Jurkat, Clone E6-1 (cell line): Measurements from ENCODE around the gene POU3F3. TPM values are rescaled to one million over a fixed set of nuclear protein-coding genes. Genes with fewer than 3 reads are reported as not detected.

ENCODE experiments used
- DNase-seq: peaks from one replicate; pipeline ENCODE4 v3.0.0-alpha.2; 2011; ENCODE audit warnings: low read depth, low spot score
- H3K4me3 ChIP-seq: 2 replicates; pipeline ENCODE4 v1.5.1; 2011; ENCODE audit warnings: mild to moderate bottlenecking, low read length, control low read depth, moderate library complexity
- polyA plus RNA-seq: library from polyadenylated mRNA; unstranded; fragments of >200 nt; gene quantifications from one replicate; pipeline ENCODE4 v1.2.1, GENCODE V29; 2012; ENCODE audit warnings: missing spikeins; ENCODE audit not compliant: insufficient read length, insufficient read depth

The POU3F3 gene
- polyA plus RNA-seq = 0.76 TPM

DNA sequence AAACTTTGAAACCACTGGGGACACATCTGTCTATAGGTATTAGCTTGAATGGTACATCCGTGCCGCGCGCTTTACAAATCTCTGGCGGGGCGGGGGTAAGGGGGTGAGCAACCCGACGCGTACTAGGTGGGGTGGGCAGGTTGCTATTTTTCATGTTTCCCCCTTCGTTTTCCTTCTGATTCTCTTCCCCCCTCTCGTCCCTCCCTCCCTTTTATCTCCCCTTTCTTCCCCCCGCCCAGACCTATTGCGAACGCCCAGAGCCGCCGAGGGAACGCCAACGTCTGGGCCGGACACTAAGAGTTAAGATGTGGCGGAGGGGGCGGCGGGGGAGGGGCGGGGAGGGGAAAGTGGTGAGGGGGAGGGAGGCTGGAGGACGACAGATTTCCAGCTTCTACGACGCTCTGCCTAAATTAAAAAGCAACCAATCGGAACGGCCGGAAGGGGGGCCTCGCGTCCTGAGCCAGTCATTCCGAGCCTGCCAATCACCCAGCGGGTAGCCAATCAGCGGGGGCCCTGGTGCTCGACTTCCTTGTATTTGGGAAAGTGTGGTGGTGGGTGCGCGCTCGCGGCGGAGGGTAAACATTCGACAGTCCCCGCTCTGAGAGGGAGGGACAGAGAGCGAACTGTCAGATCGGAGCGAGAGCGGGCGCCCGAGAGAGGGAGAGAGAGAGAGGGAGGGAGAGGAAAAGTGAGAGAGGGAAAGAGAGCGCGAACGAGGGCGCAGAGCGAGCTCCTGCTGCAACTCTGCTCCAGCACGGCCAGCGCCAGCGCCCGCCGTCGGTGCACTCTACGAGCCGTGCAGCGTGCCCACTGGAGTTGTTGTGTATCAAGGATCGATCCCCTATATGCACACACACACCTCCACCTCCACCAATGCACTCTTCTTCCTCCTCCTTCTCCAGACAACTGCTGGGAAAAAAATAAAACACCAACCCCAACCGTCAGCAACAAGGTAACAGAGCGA lies at the start of gene POU3F3:
Gene POU3F3, plus strand, starts transcription at position 582 of the 964 bp plus-strand sequence. CDS start 1,396 bp downstream, outside the sequence.
- DNase-seq = peak; percentile 95

DNA sequence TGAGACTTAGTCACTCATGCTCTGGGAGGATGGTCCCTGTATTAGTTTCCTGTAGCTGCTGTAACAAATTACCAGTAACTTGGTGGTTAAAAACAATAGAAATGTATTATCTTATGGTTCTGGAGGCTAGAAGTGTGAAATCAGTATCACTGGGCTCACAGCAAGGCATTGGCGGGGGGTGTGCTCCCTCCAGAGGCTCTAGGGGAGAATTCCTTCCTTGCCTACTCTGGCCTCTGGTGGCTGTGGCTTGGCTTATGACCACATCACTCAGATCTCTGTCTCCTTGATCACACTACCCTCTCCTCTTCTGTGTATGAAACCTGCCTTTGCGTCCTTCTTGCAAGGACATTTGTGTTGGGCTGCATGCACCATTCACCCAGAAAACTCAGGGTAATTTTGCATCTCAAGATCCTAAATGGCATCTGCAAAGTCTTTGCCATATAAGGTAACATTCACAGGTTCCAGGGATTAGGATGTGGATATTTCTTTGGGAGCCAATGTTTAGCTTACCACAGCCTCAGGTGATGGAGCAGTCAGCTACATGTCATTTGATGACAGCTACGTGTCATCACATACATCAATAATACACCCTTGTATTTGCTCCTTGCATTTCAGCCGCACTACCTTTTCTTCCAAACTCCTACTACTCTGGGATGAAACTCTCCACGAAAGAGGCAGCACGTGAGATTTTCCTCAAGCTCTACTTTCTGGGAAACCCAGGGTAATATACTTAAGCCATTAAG lies 49.6 kb upstream of the POU3F3 start:
- DNase-seq = no peak
- no peak overlapping the region for H3K4me3 ChIP-seq

More for the DNA sequence above, at the start of gene POU3F3:
- peak within 1 kb of the TSS; percentile 64 for H3K4me3 ChIP-seq

DNA sequence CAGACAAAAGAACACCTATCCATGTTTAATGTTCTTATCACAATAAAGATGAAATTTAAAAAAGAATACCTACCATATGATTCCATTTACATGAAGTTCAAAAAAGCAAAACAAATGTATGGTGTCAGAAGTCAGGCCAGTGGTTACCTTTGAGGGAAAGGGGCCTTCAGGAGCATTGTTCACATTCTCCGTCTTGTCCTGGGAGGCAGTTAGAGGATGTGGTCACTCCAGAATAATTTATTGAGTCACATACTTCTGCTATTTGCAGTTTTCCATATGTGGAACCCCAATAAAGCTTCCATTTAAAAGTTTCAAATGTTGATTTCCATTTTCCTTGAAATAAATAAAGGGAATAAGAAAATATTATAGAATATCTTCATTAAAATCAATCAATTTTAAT lies 41.6 kb upstream of the POU3F3 start:
- no peak overlapping the region for H3K4me3 ChIP-seq
- DNase-seq = no peak

DNA sequence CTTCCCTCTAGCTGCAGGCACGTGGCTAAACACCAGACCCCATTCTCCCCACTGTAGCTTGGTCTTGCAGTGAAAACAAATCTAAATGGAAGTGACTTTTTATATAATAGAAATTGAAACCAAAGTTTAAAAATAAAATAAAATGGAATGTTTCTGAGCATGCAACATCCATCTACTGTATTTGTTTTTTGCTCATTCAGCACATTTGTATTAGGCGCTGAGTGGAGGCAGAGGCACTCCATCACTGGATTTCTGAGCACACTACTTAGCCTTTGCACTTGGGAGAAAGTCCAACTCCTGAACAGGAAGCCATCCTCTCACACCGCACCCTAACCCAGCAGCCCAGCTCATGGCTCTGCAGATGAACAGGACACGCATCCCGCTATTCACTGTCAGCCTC lies 37.8 kb upstream of the POU3F3 start:
- no peak for DNase-seq
- H3K4me3 ChIP-seq = no peak overlapping the region

DNA sequence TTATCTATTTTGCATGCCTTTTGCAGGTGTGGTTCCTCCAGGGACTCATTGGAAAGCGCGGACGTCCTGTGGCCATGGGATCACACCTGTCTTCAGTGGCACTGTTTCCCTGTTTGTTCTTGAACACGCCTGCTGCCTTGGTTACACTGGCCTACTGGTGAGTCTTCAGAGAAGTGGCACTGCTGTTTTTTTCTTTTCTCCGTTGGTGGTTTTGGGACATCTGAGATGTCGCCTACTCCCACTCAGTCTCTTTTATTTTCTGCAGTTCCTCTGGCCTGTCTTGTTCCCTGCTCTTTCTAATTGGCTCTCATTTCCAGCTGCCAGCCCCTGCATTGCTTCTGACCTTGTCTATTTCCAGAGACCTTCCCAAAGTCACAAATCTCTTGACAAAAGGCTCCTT lies 35.7 kb upstream of the POU3F3 start:
- DNase-seq = no peak
- H3K4me3 ChIP-seq = no peak overlapping the region

DNA sequence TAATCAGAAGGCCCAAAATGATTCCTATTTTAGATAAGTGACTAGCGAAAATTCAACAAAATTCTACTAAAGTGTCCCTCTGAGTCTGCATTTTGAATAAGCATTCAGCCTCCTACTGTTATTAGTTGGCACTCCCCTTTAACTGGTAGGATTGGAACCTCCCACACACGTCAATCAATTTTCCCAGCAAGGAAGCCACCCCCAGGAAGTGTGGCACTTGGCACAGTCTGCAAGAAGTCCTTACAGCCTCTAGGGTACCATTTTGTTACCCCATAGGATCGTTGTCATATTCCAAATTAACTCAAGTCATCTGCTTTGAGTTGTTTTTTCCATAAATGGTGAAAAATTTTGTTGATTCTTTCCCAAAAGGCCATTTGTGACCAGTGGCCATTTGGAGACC lies 33.8 kb upstream of the POU3F3 start:
- no peak overlapping the region for H3K4me3 ChIP-seq
- DNase-seq = no peak

DNA sequence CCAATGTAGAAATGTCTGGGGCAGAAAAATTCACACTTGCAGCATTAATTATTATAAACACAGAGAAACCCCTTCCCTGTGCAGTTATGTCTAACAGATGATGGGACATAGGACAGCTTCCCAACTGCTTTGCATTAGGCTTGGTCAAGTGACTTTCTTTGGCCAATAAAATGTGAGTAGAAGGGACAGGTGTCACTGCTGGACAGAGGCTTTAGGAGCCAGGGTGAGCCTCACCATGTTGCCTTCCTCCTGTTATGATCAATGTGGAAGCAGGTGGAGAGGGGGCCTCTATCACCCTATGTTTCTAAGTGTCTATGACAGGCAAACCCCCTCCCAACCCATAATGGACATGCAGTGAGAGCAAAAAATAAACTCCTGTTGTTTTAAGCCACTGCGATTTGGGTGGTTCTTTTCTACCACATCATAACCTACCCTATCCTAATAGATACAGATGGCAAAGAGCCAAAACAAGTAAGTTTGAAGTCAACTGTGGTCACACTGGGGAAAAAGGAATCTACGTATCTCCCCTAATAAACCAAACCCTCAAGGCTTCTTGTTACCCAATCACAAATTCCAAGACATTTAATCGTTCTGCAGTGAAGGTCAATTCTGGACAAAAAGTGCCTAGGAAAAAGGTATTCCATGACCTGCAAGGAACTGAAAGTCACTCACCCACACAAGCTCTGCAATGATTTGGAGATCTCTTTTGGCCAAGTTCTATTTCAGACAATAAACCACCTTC lies 28.6 kb upstream of the POU3F3 start:
- no peak overlapping the region for H3K4me3 ChIP-seq
- DNase-seq = no peak

DNA sequence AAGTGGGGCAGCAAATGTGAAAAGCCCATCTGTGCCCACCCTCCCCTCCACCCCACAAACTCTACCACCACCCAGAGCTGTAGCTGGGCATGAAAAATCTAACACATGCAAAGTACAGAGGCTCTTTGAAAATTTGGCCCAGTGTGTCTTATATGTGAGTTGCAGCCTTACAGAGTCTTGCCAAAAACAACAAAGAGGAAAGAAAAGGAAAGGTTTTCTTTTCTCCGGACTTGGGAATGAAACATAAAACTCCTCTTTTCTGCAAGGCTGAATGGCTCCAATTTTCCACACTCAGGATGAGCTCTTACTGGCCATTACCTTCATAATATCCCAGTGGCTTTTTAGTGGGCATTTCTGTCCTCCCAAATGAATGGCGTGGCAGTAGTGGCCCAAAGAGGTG lies 27.9 kb upstream of the POU3F3 start:
- no peak overlapping the region for H3K4me3 ChIP-seq
- no peak for DNase-seq

DNA sequence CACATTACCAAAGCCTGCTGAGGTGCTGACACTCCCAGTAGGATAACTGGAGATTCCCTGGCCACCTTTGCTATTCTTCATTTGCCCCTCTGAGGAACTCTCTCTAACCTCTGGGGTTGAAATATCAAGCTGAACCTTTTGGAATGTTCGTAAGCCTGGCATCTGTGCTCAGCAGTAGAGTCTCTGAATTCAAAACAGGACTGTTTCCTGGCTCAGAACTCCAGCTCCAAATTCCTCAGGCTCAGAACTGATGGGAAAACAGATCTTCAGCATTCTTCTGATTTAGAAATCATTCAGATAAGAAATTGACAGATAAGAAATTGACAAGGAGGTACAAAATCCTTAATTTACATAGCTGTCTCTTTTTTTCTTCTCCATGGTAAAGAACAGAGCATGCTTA lies 22.2 kb upstream of the POU3F3 start:
- H3K4me3 ChIP-seq = no peak overlapping the region
- DNase-seq = no peak

DNA sequence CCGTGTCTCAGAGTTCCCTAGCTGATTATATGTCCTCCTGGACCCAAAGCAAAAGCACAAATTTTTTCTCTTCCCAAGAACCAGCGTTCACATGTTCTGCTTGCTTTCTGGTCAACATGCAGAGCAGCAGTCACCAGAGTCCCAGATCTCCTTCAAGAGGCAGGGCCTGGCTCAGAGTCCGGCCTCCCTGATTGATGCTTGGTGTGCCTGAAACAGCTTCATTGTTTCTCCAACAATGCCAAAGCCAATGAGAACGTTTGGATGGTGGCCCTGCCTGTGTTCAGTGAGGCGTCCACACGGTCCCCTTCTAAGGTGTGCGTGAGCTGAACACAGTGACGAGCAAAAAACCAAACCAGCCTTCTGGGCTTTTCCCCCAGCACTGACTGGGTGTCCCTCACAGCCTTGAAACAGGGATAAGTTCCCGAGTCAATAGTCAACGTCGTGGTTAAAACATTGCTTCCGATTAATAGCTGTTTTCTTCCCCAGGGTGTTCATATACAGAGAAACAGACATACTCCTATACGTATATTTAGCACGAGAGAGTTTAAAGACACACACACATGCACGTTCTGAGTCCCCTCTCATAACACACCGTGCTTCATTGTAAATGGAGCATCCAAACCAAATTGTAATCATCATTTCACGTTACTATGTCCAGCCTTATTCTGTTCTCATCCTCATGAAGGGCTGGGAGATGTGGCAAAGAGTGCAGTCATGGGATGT lies 19.3 kb upstream of the POU3F3 start:
- no peak for DNase-seq

DNA sequence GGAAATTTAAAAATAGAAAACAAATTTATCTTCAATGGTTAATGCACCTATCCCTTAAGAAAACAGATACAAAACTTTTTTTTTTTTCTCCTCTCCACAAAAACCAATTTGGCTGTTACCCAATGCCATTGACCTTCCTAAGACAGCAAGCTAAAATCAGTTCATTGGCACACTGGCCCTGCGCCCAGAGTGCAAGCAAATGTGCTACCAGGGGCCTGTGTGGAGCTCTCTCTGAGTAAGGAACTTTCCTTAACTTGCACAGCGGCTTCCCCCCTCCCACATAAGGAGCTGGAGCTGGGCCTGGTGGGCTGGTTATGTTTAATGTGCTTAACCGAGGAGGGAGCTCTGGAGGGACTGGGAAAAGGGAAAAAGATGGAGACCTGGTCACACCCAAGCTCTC lies 17.6 kb upstream of the POU3F3 start:
- H3K4me3 ChIP-seq = no peak overlapping the region
- DNase-seq = no peak

More for the DNA sequence above, 19.3 kb upstream of the POU3F3 start:
- H3K4me3 ChIP-seq = no peak overlapping the region

DNA sequence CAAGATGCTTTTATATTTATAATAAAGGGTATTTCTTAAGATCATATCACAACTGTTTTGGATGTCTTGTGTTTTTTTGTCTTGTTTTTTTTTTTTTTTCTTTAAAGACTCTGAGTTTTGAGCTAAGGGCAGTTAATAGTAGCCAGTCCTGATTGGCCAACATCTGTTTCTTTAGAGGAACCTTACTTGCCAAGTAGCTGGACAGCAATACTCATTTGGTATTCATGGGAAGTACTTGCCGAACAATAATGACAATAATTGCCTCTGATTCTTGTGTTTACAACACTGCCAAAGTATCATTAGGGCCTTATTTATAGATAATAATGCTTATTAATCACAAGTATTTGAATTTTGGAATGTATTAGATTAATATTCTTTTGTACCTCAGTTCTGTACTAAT lies 17.1 kb upstream of the POU3F3 start:
- no peak for DNase-seq
- no peak overlapping the region for H3K4me3 ChIP-seq

DNA sequence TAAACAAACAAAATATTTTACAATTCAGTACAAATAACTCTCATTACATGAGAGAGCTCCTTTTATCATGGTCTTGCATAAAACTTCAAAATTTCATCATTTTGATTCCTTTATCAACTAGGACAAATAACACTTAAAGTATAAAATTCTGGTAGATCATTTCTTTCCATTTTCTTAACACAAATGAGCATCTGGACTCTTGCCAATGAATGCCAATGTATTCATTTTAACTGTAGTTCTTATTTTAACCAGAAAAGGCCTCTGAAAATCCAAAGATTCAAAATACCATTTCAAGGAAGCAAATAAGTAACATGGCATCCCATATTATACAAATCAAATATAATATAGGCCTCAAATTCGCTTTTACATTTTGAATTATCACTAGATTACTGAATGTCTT lies 13.8 kb upstream of the POU3F3 start:
- H3K4me3 ChIP-seq = no peak overlapping the region
- DNase-seq = no peak

DNA sequence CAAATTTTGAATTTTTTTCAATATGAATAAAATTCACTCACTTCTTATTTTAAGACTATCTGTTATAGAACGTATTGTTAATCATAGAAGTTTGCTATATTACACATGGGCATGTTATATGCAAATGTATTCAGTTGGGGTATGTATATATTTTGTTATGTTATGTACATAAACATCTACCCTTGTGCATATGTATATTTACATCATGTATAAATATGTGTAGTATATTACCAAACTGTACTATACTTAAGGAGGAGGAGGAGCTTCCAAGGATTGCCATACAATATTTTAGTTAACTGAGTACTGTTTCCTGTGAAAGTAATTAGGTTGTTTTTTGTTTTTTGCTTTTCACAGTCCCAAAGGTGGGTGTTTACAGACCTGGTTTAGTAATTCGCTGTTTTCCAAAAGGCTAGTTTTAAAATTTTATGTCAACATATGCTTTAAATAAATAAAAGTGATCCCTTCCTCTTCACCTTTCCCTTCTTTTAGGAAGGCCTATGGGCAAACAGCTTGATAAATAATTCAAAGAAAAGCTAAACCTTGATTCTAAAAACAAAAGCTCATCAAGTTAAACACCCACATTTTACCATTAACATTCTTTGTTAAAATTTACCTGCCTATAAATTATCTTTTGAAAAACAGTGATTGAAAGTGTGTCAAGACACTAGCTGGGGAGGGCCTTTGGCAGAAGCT lies 12.9 kb upstream of the POU3F3 start:
- DNase-seq = no peak
- no peak overlapping the region for H3K4me3 ChIP-seq

DNA sequence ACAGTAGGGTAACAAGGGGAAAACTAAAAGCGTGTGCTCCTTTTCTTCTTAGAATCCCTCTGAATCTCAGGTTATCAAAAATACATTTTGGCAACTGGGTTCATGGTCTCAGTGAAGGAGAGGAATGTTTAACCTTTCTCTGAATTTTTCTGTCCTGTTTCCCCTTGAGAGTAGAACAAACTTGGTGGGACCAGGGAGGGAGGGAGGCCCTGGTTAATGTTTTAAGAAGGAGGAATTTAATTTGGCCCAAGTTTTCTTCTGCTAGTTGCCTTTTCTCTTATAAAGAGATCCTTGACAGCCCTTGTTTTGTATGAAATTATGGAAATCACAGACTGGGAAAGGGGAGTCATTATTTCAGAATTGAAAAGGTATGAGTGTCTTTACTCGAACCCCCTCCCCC lies 12.2 kb upstream of the POU3F3 start:
- no peak for DNase-seq

DNA sequence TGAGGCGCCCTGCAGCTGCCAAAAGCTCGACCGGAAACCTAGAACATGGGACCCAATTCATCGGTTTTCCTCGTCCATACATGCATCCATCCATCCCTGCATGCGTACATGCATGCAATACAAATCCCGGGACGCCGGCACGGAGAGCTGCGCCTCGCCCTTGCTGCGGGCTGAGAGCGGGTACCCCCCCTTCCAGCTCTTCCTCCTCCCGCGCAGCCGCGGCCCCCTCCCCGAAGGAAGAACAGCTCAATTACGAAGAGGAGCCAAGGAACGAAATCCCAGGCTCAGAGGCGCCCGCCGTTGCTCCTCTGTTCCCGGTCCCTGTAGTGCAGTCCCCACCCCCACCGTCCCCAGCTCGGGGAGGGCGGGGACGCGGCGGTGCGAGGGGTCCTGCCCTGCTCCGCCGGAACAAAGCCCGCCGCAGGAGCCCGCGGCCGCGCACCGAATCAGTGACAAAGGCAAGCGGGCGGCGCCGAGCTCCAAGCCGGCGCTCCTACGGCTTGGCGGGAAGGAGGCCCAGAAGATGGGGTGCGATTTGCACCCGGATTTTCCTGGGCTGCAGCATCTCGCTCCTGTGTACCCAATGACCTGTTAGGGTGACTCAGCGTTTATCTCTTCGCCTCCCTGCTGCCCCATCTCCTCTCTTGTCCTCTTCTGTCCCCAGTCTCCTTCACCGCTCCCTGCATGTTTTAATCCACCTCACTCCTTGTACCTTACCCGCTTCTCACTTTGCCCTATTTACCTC lies 8.9 kb upstream of the POU3F3 start:
- no peak for DNase-seq
- peak overlapping the region; percentile 34 for H3K4me3 ChIP-seq

More for the DNA sequence above, 12.2 kb upstream of the POU3F3 start:
- H3K4me3 ChIP-seq = no peak overlapping the region

DNA sequence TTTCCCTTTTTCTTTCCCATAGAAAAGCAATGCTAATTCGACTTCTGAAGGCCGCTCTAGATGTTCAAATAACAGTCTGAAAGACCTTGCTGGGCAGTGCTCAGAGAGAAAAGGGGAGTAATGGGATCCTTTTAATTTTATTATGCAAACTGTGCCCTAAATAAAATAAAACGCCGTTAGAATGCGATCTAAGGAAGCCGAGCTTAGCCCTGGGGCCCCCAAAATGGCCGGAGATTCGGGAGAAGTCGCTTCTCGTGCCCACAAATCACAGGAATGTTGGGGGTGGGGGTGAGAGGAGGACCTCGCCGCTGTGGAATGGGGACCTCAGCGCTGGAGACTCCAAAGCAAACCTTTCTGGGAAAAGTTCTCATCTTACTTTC lies 8.4 kb upstream of the POU3F3 start:
- no peak for DNase-seq
- H3K4me3 ChIP-seq = no peak overlapping the region
